A673 (cell line): ENCODE results near the gene TLR1.

ENCODE experiments used
- CTCF ChIP-seq: fragments of 300-800, 200-600 bp; sonication (generic); conservative IDR thresholded peaks from 2 replicates; pipeline ENCODE4 v1.5.1; 2017; ENCODE audit warnings: low read depth, mild to moderate bottlenecking, antibody characterized with exemption, low read length, moderate library complexity, mixed read lengths
- EZH2 ChIP-seq: fragments of 200-600 bp; sonication (generic); IDR thresholded peaks from 2 replicates; pipeline ENCODE4 v1.6.1; 2017; ENCODE audit warnings: borderline replicate concordance, low read depth, mild to moderate bottlenecking, mixed read lengths, antibody characterized with exemption, low read length; ENCODE audit not compliant: poor library complexity, severe bottlenecking

DNA sequence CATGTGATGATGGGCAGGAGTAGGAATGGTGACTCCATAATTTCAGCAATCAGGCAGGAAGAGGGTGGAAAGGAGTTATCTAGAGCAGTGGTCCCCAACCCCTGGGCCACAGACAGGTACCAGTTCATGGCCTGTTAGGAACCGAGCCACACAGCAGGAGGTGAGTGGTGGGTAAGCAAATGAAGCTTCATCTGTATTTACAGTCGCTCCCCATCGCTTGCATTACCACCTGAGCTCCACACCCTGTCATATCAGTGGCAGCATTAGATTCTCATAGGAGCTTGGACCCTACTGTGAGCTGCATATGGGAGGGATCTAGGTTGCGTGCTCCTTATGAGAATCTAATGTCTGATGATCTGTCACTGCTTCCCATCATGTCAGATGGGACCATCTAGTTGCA is 20.4 kb downstream of the TLR1 start:
- TF ChIP-seq CTCF (no peak), EZH2 (no peak)
